Measurements from ENCODE around the gene TUT4.

TUT4 gene

DNA sequence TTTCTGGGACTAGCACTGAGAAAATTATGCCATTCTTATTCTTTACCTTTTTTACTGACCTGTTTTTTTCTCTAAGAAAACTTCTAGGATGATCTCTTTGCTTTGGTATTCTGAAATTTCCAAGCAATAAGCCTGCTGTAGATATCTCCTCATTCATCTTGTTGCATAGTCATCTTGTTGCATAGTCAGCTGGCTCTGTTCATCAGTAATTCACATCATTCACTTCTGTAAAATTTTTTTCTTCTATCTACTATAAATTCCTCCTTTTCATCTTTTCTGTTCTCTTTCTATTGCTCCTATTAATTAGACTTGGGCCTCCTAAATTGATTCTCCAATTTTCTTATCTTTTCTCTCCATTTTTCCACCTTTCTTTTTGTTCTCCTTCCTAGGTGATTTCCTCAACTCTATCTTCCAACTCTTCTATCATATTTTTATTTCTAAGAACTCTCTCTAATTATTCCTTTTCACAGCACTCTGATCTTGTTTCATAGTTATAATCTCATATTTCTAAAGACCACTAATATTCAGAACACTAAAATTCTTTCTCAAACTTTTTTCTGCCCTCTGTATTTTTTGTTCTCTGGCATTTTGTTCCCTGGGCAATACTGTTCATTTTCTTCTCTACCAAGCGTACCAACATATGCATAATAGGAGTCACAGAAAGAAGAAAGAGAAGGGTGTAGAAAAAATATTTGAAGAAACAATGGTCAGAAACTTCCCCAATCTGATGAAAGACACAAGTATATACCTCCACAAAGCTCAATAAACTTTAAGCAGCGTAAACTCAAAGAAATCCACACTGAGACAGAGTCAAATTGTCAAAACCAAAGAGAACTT is 17.7 kb downstream of the TUT4 start:
- TF ChIP-seq, protein P1, sequence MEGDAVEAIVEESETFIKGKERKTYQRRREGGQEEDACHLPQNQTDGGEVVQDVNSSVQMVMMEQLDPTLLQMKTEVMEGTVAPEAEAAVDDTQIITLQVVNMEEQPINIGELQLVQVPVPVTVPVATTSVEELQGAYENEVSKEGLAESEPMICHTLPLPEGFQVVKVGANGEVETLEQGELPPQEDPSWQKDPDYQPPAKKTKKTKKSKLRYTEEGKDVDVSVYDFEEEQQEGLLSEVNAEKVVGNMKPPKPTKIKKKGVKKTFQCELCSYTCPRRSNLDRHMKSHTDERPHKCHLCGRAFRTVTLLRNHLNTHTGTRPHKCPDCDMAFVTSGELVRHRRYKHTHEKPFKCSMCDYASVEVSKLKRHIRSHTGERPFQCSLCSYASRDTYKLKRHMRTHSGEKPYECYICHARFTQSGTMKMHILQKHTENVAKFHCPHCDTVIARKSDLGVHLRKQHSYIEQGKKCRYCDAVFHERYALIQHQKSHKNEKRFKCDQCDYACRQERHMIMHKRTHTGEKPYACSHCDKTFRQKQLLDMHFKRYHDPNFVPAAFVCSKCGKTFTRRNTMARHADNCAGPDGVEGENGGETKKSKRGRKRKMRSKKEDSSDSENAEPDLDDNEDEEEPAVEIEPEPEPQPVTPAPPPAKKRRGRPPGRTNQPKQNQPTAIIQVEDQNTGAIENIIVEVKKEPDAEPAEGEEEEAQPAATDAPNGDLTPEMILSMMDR (IDR thresholded peaks at IDR 0.05; ENCODE audit: low read length, missing control alignments) = no peak
- no peak overlapping the region for H3K4me3 ChIP-seq (replicated peaks; ENCODE audit: low read depth, low read length)
- peak; percentile 37 for DNase-seq (ENCODE audit: low read depth)

DNA sequence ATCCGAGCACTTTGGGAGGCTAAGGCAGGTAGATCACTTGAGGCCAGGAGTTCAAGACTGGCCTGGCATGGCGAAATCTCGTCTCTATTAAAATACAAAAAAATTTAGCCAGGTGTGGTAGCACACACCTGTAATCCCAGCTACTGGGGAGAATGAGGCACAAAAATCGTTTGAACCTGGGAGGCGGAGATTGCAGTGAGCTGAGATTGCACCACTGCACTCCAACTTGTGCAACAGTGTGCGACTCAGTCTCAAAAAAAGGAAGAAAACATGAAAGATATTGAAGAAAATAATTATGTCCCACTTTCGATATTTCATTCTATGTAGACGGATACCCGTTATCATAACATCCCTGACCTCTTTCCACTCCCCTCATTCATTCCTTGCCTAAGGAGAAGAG is 19.2 kb downstream of the TUT4 start:
- no peak overlapping the region for H3K4me3 ChIP-seq (replicated peaks; ENCODE audit: low read depth, low read length)
- no peak for DNase-seq (ENCODE audit: low read depth)
- TF ChIP-seq, protein P1 (IDR thresholded peaks at IDR 0.05; ENCODE audit: low read length, missing control alignments) = no peak

DNA sequence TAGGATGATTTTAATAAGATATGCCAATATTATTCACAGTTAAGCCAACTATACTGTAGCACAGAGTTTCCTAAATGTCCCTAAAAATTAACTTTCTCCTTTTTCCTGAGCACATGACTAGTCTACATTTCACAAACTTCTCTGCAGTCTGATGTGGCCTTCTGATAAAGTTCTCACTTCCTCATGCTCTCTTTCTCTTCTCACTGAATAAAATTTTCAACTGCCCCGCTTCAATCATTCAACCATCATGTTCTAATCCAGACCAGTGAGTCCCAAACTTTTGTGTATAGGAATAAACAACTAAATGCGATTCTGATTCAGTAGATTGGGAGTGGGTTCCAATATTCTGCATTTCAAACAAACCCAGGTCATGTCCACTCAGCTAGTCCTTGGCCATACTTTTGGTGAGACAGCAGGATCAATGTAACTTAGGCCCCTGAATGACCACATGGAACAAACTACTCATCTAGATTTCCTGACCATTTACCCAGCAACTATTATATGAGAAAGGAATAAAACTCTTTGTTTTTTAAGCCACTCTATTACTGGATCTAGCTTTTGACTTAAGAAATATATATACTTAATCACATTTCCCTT is 20.1 kb downstream of the TUT4 start:
- no peak overlapping the region for H3K4me3 ChIP-seq (replicated peaks; ENCODE audit: low read depth, low read length)
- DNase-seq (ENCODE audit: low read depth) = no peak
- TF ChIP-seq, protein P1 (IDR thresholded peaks at IDR 0.05; ENCODE audit: low read length, missing control alignments) = no peak

DNA sequence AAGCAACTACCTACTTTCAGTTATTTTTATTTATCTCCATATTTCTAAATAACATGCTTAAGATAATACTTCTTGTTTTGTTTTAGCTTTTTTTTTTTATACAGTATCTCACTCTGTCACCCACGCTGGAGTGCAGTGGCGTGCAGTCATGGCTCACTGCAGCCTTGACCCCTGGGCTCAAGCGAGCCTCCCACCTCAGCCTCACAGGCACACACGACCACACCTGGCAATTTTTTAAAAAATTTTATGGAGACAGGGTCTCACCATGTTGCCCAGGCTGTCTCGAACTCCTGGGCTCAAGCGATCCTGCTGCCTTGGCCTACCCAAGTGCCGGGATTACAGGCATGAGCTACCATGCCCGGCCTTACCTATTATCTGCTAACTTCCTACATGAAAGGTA is 20.6 kb downstream of the TUT4 start:
- H3K4me3 ChIP-seq (replicated peaks; ENCODE audit: low read depth, low read length) = no peak overlapping the region
- TF ChIP-seq, protein P1 (IDR thresholded peaks at IDR 0.05; ENCODE audit: low read length, missing control alignments) = no peak
- no peak for DNase-seq (ENCODE audit: low read depth)

DNA sequence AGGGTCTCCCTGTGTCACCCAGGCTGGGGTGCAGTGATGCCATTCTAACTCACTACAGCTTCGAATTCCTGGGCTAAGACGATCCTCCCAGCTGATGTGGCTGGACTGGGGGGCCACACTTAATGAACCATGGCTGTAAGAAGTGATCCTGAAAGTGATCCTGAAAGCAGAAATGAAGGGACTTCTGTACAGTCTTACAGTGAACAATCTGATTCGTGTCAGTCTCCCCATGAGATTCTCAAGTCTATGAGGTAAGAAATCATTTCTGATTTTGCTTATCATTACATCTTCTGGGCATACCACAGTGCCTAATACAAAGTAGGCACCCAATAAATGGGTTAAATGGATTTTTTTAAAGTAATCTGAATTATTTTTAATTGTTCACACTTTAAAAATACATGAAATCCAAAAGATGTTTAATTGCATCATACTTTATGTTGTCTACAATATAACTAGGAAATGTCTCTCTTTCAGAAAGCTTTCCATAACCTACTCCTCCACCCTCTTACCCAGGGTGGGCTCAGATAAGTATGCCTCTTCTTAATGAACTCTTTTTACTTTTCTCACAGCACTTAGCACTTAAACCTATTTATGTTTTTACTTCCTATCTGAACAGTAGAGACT is 21.5 kb downstream of the TUT4 start:
- no peak for DNase-seq (ENCODE audit: low read depth)
- no peak overlapping the region for H3K4me3 ChIP-seq (replicated peaks; ENCODE audit: low read depth, low read length)
- TF ChIP-seq, protein P1 (IDR thresholded peaks at IDR 0.05; ENCODE audit: low read length, missing control alignments) = no peak

DNA sequence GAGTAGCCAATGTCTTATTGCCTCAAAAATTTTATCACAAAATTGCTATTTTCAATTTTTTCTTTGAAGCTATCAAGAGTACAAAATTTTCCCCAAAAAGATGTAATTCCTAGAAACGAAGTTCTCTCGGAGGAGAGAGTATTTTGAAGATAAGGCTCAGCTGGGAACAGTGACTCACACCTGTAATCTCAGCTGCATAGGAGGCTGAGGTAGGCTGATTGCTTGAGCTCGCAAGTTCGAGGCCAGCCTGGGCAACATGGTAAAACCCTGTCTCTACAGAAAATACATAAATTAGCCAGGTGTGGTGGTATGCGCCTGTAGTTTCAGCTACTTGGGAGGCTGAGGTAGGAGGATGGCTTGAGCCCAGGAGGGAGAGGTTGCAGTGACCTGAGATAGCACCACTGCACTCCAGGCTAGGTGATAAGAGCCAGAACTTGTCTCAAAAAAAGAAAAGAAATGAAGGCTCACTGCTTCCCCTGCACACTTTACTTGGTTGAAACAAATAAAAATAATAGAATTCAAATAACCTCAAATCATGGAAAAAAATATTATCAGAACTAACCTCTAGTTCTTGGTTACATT is 22.2 kb downstream of the TUT4 start:
- TF ChIP-seq, protein P1 (IDR thresholded peaks at IDR 0.05; ENCODE audit: low read length, missing control alignments) = no peak
- H3K4me3 ChIP-seq (replicated peaks; ENCODE audit: low read depth, low read length) = no peak overlapping the region
- peak; percentile 5 for DNase-seq (ENCODE audit: low read depth)

Measured in fibroblast of pulmonary artery (primary cell).